Naive thymus-derived CD4-positive, alpha-beta T cell (primary cell): ENCODE data around the gene GSTT2. TPM values are rescaled to one million over a fixed set of nuclear protein-coding genes. Genes with fewer than 3 reads are reported as not detected.

Source experiments
- ATAC-seq: fragments of 150-1000 bp; cut with Tn5 transposase; 2 replicates; pipeline ENCODE4 v1.10.0; 2021; ENCODE audit warnings: mild to moderate bottlenecking, moderate library complexity
- CTCF ChIA-PET: fragments of 350-600 bp; sonication (Branson Sonifier 250); formaldehyde crosslinking; loops from one replicate; lab custom pipeline; 2021; ENCODE audit warnings: antibody characterized with exemption; lab: Charles Lee
- POLR2A ChIA-PET: fragments of 350-600 bp; sonication (Branson Sonifier 250); formaldehyde crosslinking; loops from one replicate; lab custom pipeline; 2021; ENCODE audit warnings: antibody characterized with exemption, inconsistent platforms; lab: Charles Lee
- DNase-seq, 9 donors: peaks; one replicate each; pipeline versions ENCODE4 v3.0.0 to v3.0.0-alpha.2; 2020 to 2022; ENCODE audit warnings: mixed read lengths in 1 of 9
- H3K27ac ChIP-seq: one replicate; pipeline ENCODE4 v1.7.0; 2013; ENCODE audit warnings: mild to moderate bottlenecking, low read depth, low read length, moderate library complexity
- H3K27me3 ChIP-seq, 2 donors: one replicate each; pipeline ENCODE4 v1.7.0; 2013; ENCODE audit warnings: low read length in 2 of 2, mild to moderate bottlenecking in 2 of 2, moderate library complexity in 2 of 2; ENCODE audit not compliant: control insufficient read depth in 2 of 2, insufficient read depth in 2 of 2
- H3K36me3 ChIP-seq, 3 experiments: 1 replicate in 2 of 3; 2 replicates in 1 of 3; pipeline ENCODE4 v1.7.0; 2013; ENCODE audit warnings: low read length in 3 of 3, mild to moderate bottlenecking in 3 of 3, moderate library complexity in 1 of 3; ENCODE audit not compliant: insufficient read depth in 3 of 3, control insufficient read depth in 2 of 3
- H3K4me1 ChIP-seq, 2 donors: one replicate each; pipeline ENCODE4 v1.7.0; 2013; ENCODE audit warnings: low read length in 2 of 2, mild to moderate bottlenecking in 2 of 2, moderate library complexity in 1 of 2; ENCODE audit not compliant: control insufficient read depth in 2 of 2, insufficient read depth in 2 of 2
- H3K4me3 ChIP-seq: 2 replicates; pipeline ENCODE4 v1.7.0; 2013; ENCODE audit warnings: mild to moderate bottlenecking, low read length
- H3K9me3 ChIP-seq, 3 experiments: 1 replicate in 2 of 3; 2 replicates in 1 of 3; pipeline ENCODE4 v1.7.0; 2013; ENCODE audit warnings: low read length in 3 of 3; ENCODE audit not compliant: control insufficient read depth in 2 of 3
- H3K27ac Mint-ChIP-seq, 9 donors: one replicate each; pipeline ENCODE4 v1.8.0; 2020 to 2022; ENCODE audit warnings: mixed read lengths in 9 of 9, mild to moderate bottlenecking in 8 of 9, moderate library complexity in 5 of 9, inconsistent platforms in 2 of 9
- H3K27me3 Mint-ChIP-seq, 5 donors: one replicate each; pipeline ENCODE4 v1.8.0; 2021 to 2022; ENCODE audit warnings: mixed read lengths in 5 of 5, mild to moderate bottlenecking in 1 of 5
- H3K36me3 Mint-ChIP-seq, 5 donors: one replicate each; pipeline ENCODE4 v1.8.0; 2020 to 2022; ENCODE audit warnings: mixed read lengths in 5 of 5, mild to moderate bottlenecking in 3 of 5, inconsistent platforms in 1 of 5
- H3K4me1 Mint-ChIP-seq, 7 donors: one replicate each; pipeline ENCODE4 v1.8.0; 2020 to 2022; ENCODE audit warnings: mixed read lengths in 7 of 7, mild to moderate bottlenecking in 3 of 7, inconsistent platforms in 1 of 7
- H3K4me3 Mint-ChIP-seq, 10 donors: one replicate each; pipeline ENCODE4 v1.8.0; 2020 to 2022; ENCODE audit warnings: mild to moderate bottlenecking in 10 of 10, mixed read lengths in 10 of 10, moderate library complexity in 6 of 10, inconsistent platforms in 2 of 10
- H3K9me3 Mint-ChIP-seq, 11 donors: one replicate each; pipeline ENCODE4 v1.8.0; 2020 to 2022; ENCODE audit warnings: mixed read lengths in 11 of 11, mild to moderate bottlenecking in 4 of 11, inconsistent platforms in 1 of 11, moderate library complexity in 1 of 11
- intact Hi-C, 2 donors: fragments of 100-400 bp; cut with micrococcal nuclease; formaldehyde crosslinking; loops; one replicate each; pipeline ENCODE4 v1.15.1; 2023
- polyA plus RNA-seq, 2 donors: library from polyadenylated mRNA; unstranded; fragments of 300-500 nt; fragmentation: Illumina TruSeq; gene quantifications; one replicate each; pipeline ENCODE4 v1.2.3, GENCODE V29; 2021
- total RNA-seq, 6 experiments: library from RNA in 5 of 6; stranded (reverse) in 5 of 6; gene quantifications; 1 replicate in 5 of 6; 2 replicates in 1 of 6; pipeline ENCODE4 v1.2.3 and lab custom pipeline; 2021 to 2026

GSTT2 gene
- total and polyA plus RNA-seq, 7 experiments from 2014 or later: not detected

GRCh38 chr22:24027991-24028390 is 48.1 kb downstream of the GSTT2 start:
- CTCF ChIA-PET: no interaction called here
- DNase-seq: no peak
- Mint-ChIP-seq H3K27ac (peak overlapping the region in 1 of 9 donors; percentile 72), H3K4me3 (no peak overlapping the region), H3K27me3 (no peaks in the 10 kb centered on the region), H3K4me1 (peaks cover 13 to 68% (median 56%) of the 10 kb centered on the region in 7 donors), H3K9me3 (peaks cover 0 to 9% (median 4%) of the 10 kb centered on the region in 11 donors), H3K36me3 (peaks cover 4 to 34% (median 30%) of the 10 kb centered on the region in 5 donors)
- Histone ChIP-seq H3K27ac (no peak overlapping the region), H3K36me3 (peaks cover 0 to 7% (median 3%) of the 10 kb centered on the region in 3 experiments), H3K4me1 (peaks cover 0 to 4% of the 10 kb centered on the region in 2 donors), H3K27me3 (no peaks in the 10 kb centered on the region), H3K4me3 (no peak overlapping the region), H3K9me3 (no peaks in the 10 kb centered on the region)
- POLR2A ChIA-PET: no interaction called here
- ATAC-seq: no peak
- intact Hi-C loops: no loop called here

GRCh38 chr22:24028533-24028932 is 48.6 kb downstream of the GSTT2 start:
- Mint-ChIP-seq H3K27ac (peak overlapping the region in 3 of 9 donors; percentile 21 to 72 (median 47)), H3K9me3 (peaks cover 0 to 9% (median 4%) of the 10 kb centered on the region in 11 donors), H3K36me3 (peaks cover 4 to 34% (median 25%) of the 10 kb centered on the region in 5 donors), H3K4me3 (no peak overlapping the region), H3K27me3 (no peaks in the 10 kb centered on the region), H3K4me1 (peaks cover 13 to 68% (median 53%) of the 10 kb centered on the region in 7 donors)
- ATAC-seq: no peak
- intact Hi-C loops: no loop called here
- no peaks in the 10 kb centered on the region for H3K27me3 ChIP-seq
- H3K4me3 ChIP-seq: no peak overlapping the region
- no peak overlapping the region for H3K27ac ChIP-seq
- no peak for DNase-seq
- peaks cover 0 to 4% of the 10 kb centered on the region in 2 donors for H3K4me1 ChIP-seq
- ChIA-PET CTCF (no interaction called here), POLR2A (no interaction called here)
- peaks cover 0 to 7% (median 3%) of the 10 kb centered on the region in 3 experiments for H3K36me3 ChIP-seq
- no peaks in the 10 kb centered on the region for H3K9me3 ChIP-seq

GRCh38 chr22:24029304-24029703 is 49.4 kb downstream of the GSTT2 start:
- no peak overlapping the region for H3K4me3 ChIP-seq
- H3K4me1 ChIP-seq: peaks cover 0 to 4% of the 10 kb centered on the region in 2 donors
- H3K27me3 ChIP-seq: no peaks in the 10 kb centered on the region
- peaks cover 17 to 68% (median 55%) of the 10 kb centered on the region in 7 donors for H3K4me1 Mint-ChIP-seq
- H3K27ac Mint-ChIP-seq: peak overlapping the region in 1 of 9 donors; percentile 72
- ATAC-seq (no peak), DNase-seq (no peak)
- ChIA-PET POLR2A (interaction anchor here (1.8 kb wide), 1 partner anchor 18 kb away, joined by 4 read pairs; no protein-coding TSS in a partner anchor), CTCF (interaction anchor here (1.1 to 1.2 kb wide), 2 partner anchors 9 to 218 kb away, joined by 3 read pairs; no protein-coding TSS in a partner anchor)
- H3K9me3 ChIP-seq: no peaks in the 10 kb centered on the region
- H3K27me3 Mint-ChIP-seq: no peaks in the 10 kb centered on the region
- H3K27ac ChIP-seq: no peak overlapping the region
- H3K9me3 Mint-ChIP-seq: peaks cover 0 to 6% (median 2%) of the 10 kb centered on the region in 11 donors
- intact Hi-C loops: no loop called here
- H3K4me3 Mint-ChIP-seq: no peak overlapping the region
- H3K36me3 ChIP-seq: peaks cover 0 to 7% (median 3%) of the 10 kb centered on the region in 3 experiments
- H3K36me3 Mint-ChIP-seq: peaks cover 2 to 32% (median 23%) of the 10 kb centered on the region in 5 donors

- Histone ChIP-seq H3K4me1 (peaks cover 0 to 6% of the 10 kb centered on the region in 2 donors), H3K27ac (no peak overlapping the region), H3K4me3 (no peak overlapping the region), H3K9me3 (no peaks in the 10 kb centered on the region), H3K27me3 (no peaks in the 10 kb centered on the region), H3K36me3 (peaks cover 0 to 8% (median 3%) of the 10 kb centered on the region in 3 experiments)
- DNase-seq (no peak), ATAC-seq (no peak)
- ChIA-PET POLR2A (interaction anchor here (1.8 kb wide), 1 partner anchor 19 kb away, joined by 4 read pairs; no protein-coding TSS in a partner anchor), CTCF (interaction anchor here (0.5 to 1.2 kb wide), 3 partner anchors 8 to 217 kb away, joined by 3 read pairs; no protein-coding TSS in a partner anchor)
- peaks cover 0 to 23% (median 14%) of the 10 kb centered on the region in 5 donors for H3K36me3 Mint-ChIP-seq
- no peaks in the 10 kb centered on the region for H3K9me3 Mint-ChIP-seq
- H3K27ac Mint-ChIP-seq: peak overlapping the region in 4 of 9 donors; percentile 5 to 40 (median 24)
- intact Hi-C loops: no loop called here
- no peaks in the 10 kb centered on the region for H3K27me3 Mint-ChIP-seq
- no peak overlapping the region for H3K4me3 Mint-ChIP-seq
- H3K4me1 Mint-ChIP-seq: peaks cover 23 to 68% (median 53%) of the 10 kb centered on the region in 7 donors
Observed at GRCh38 chr22:24030186-24030702, 50.3 kb downstream of the GSTT2 start.

Other genes starting within 250 kb of the GSTT2 start
- 1 to 10 TPM; 3.1 to 7.9 (median 4.0) TPM for gene ZNF70, start 229.0 kb upstream of the GSTT2 start, total RNA-seq
- under 1 TPM; 0.32 to 0.34 TPM for gene ZNF70, start 229.0 kb upstream of the GSTT2 start, polyA plus RNA-seq
- gene VPREB3, start 225.7 kb upstream of the GSTT2 start, total RNA-seq: 1 to 10 TPM in 1 of 5 experiments, under 1 TPM in 1, not detected in 3; 0.74 to 3.0 TPM
- gene VPREB3, start 225.7 kb upstream of the GSTT2 start, polyA plus RNA-seq: 1 to 10 TPM; 1.3 to 1.5 TPM
- gene C22orf15, start 217.1 kb upstream of the GSTT2 start, total RNA-seq: 1 to 10 TPM in 4 of 5 experiments, not detected in 1; 1.2 to 5.7 (median 3.9) TPM
- 1 to 10 TPM; 1.6 to 2.4 TPM for gene C22orf15, start 217.1 kb upstream of the GSTT2 start, polyA plus RNA-seq
- gene CHCHD10, start 212.2 kb upstream of the GSTT2 start, total RNA-seq: 10 to 100 TPM; 38.2 to 56.1 (median 46.4) TPM
- gene CHCHD10, start 212.2 kb upstream of the GSTT2 start, polyA plus RNA-seq: 10 to 100 TPM; 25.6 to 32.8 TPM
- gene MMP11, start 207.3 kb upstream of the GSTT2 start, total RNA-seq: 1 to 10 TPM in 4 of 5 experiments, not detected in 1; 2.0 to 4.0 (median 3.4) TPM
- gene MMP11, start 207.3 kb upstream of the GSTT2 start, polyA plus RNA-seq: 1 to 10 TPM; 2.0 to 4.3 TPM
- 10 to 100 TPM; 47.1 to 81.1 (median 54.2) TPM for gene SMARCB1, start 193.2 kb upstream of the GSTT2 start, total RNA-seq
- gene SMARCB1, start 193.2 kb upstream of the GSTT2 start, polyA plus RNA-seq: 10 to 100 TPM; 37.0 to 49.8 TPM
- gene DERL3, start 141.1 kb upstream of the GSTT2 start, total RNA-seq: 10 to 100 TPM in 1 of 5 experiments, 1 to 10 TPM in 4; 1.6 to 16.2 (median 6.5) TPM
- not detected for gene DERL3, start 141.1 kb upstream of the GSTT2 start, polyA plus RNA-seq
- gene SLC2A11, start 122.3 kb upstream of the GSTT2 start, total RNA-seq: 10 to 100 TPM; 10.5 to 29.7 (median 14.7) TPM
- gene SLC2A11, start 122.3 kb upstream of the GSTT2 start, polyA plus RNA-seq: 1 to 10 TPM; 5.9 to 8.3 TPM
- gene MIF, start 85.8 kb upstream of the GSTT2 start, total RNA-seq: 1,000 to 10,000 TPM in 1 of 5 experiments, 100 to 1,000 TPM in 4; 179 to 1,010 (median 197) TPM
- 1,000 to 10,000 TPM in 1 of 2 donors, 100 to 1,000 TPM in 1; 945 to 1,099 TPM for gene MIF, start 85.8 kb upstream of the GSTT2 start, polyA plus RNA-seq
- not detected for gene GSTT2B, start 18.9 kb upstream of the GSTT2 start, total RNA-seq
- not detected for gene GSTT2B, start 18.9 kb upstream of the GSTT2 start, polyA plus RNA-seq
- gene DDTL, start 13.2 kb upstream of the GSTT2 start, total RNA-seq: 1 to 10 TPM; 3.3 to 5.7 (median 4.9) TPM
- 1 to 10 TPM; 2.3 to 2.9 TPM for gene DDTL, start 13.2 kb upstream of the GSTT2 start, polyA plus RNA-seq
- 100 to 1,000 TPM in 1 of 5 experiments, 10 to 100 TPM in 4; 66.8 to 108 (median 80.2) TPM for gene DDT, start 5.7 kb upstream of the GSTT2 start, total RNA-seq
- 100 to 1,000 TPM in 1 of 2 donors, 10 to 100 TPM in 1; 66.3 to 122 TPM for gene DDT, start 5.7 kb upstream of the GSTT2 start, polyA plus RNA-seq
- not detected for gene GSTT4, start 25.3 kb downstream of the GSTT2 start, total RNA-seq
- not detected for gene GSTT4, start 25.3 kb downstream of the GSTT2 start, polyA plus RNA-seq
- 100 to 1,000 TPM; 140 to 150 (median 145) TPM for gene CABIN1, start 31.2 kb downstream of the GSTT2 start, total RNA-seq
- gene CABIN1, start 31.2 kb downstream of the GSTT2 start, polyA plus RNA-seq: 10 to 100 TPM; 10.2 to 14.7 TPM
- gene SUSD2, start 201.4 kb downstream of the GSTT2 start, total RNA-seq: 1 to 10 TPM; 1.0 to 2.3 (median 1.7) TPM
- under 1 TPM in 1 of 2 donors, not detected in 1; 0.40 TPM for gene SUSD2, start 201.4 kb downstream of the GSTT2 start, polyA plus RNA-seq